GM13977 (cell line): ENCODE measurements around the gene KMT2D.

Experiments used
- DNase-seq: peaks from one replicate; pipeline ENCODE4 v3.0.0; 2012; ENCODE audit warnings: low spot score
- in situ Hi-C: fragments of 300-500 bp; cut with MboI; formaldehyde crosslinking; loops from one replicate; pipeline ENCODE4 v1.12.0; 2022; ENCODE audit warnings: low sequenced_read_pairs, low pct_unique_long_range_greater_than_20kb, mixed read lengths, inconsistent platforms; ENCODE audit not compliant: unreplicated experiment
- TF ChIP-seq, protein P1 (sequence below): IDR thresholded peaks from 2 replicates; pipeline ENCODE4 v1.5.1; 2012; ENCODE audit warnings: mild to moderate bottlenecking, control low read depth; ENCODE audit not compliant: insufficient read depth; ENCODE audit errors: extremely low read depth, missing control alignments

The KMT2D gene

DNA sequence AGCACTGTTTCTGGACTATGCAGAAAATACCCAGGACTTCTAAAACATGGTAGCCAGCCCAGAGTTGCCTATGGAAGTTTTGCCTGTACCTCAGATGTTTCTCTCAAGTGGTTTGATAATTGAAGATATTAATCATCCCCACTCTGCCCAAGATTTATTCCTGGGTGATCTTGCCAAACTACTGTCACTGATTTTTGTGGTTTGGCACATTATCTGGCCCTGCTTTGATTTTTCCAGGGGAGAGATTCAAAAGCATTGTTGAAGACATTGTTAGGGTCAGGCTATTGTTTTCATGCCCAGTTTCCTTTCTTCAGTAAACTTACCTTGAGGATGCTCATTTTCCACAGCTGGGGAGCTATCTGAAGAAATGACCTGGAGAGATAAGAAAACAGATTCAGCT lies 47.9 kb downstream of the KMT2D start:
- no peak for DNase-seq
- in situ Hi-C loops, result no loop called here
- TF ChIP-seq, protein P1, sequence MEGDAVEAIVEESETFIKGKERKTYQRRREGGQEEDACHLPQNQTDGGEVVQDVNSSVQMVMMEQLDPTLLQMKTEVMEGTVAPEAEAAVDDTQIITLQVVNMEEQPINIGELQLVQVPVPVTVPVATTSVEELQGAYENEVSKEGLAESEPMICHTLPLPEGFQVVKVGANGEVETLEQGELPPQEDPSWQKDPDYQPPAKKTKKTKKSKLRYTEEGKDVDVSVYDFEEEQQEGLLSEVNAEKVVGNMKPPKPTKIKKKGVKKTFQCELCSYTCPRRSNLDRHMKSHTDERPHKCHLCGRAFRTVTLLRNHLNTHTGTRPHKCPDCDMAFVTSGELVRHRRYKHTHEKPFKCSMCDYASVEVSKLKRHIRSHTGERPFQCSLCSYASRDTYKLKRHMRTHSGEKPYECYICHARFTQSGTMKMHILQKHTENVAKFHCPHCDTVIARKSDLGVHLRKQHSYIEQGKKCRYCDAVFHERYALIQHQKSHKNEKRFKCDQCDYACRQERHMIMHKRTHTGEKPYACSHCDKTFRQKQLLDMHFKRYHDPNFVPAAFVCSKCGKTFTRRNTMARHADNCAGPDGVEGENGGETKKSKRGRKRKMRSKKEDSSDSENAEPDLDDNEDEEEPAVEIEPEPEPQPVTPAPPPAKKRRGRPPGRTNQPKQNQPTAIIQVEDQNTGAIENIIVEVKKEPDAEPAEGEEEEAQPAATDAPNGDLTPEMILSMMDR, result no peak
